GM12891 (cell line): ENCODE results near the gene GEMIN7.

Experiments
- DNase-seq: peaks from one replicate; pipeline ENCODE4 v3.0.0; 2011; ENCODE audit warnings: low spot score; ENCODE audit not compliant: insufficient read length
- FAIRE-seq: peaks from 2 replicates; lab custom pipeline; 2011; peaks lifted over from hg19 to GRCh38; lab: Jason Lieb, UNC
- PAX5 ChIP-seq: IDR thresholded peaks from 2 replicates; pipeline ENCODE4 v1.6.1; 2011; ENCODE audit warnings: low read length, moderate library complexity, mild to moderate bottlenecking; ENCODE audit not compliant: insufficient read depth, severe bottlenecking
- POLR2A ChIP-seq: IDR thresholded peaks from 2 replicates; pipeline ENCODE4 v1.6.1; 2011; ENCODE audit warnings: low read depth, low read length, control low read depth
- POLR2AphosphoS5 ChIP-seq: IDR thresholded peaks from 2 replicates; pipeline ENCODE4 v1.6.1; 2011; ENCODE audit warnings: low read depth, low read length, control low read depth
- POU2F2 ChIP-seq: IDR thresholded peaks from 2 replicates; pipeline ENCODE4 v1.6.1; 2011; ENCODE audit warnings: low read depth, mild to moderate bottlenecking, control low read depth, low read length, moderate library complexity
- SPI1 ChIP-seq: IDR thresholded peaks from 2 replicates; pipeline ENCODE4 v1.6.1; 2011; ENCODE audit warnings: low read depth, low read length, control low read depth
- TAF1 ChIP-seq: IDR thresholded peaks from 2 replicates; pipeline ENCODE4 v1.6.1; 2011; ENCODE audit warnings: low read depth, low read length, control low read depth

Gene GEMIN7

DNA sequence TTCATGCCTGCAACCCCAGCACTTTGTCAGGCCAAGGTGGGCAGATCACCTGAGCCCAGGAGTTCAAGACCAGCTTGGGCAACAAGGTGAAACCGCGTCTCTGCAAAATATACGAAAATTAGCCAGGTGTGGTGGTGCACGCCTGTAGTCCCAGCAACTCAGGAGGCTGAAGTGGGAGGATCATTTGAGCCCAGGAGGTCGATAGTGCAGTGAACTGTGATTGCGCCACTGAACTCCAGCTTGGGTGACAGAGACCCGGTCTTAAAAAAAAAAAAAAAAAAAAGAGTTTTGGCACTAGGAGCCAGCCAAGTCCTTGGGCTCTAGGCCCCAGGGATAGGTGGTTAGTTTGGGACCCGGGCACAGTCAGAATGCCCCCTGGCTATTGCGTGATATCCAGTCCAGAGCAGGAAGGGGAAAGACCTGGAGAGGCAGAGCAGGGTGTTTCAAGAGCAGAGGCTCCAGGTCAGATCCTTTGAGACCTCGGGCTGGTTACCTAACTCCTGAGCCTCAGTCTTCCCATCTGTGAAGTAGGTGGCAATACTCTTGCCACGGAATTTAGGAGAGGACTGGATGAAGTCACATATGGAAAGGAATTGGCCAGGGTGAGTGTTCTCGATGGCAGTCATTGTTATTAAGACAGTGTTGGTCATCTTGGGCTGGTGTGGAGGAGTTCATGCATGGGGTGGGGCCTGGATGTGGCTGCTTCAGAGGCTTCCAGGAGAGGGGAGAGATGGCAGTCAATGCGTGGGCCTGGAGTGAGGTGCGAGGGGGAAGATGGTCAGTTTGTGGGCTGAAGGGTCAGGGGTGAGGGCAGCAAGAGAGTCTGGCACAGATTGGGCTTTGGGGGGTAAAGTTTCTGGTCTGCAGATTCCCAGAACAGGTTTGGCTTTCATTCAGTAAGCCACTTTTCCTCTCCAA is 16.7 kb downstream of the GEMIN7 start:
- FAIRE-seq (no peak), DNase-seq (no peak)
- no peak for TF ChIP-seq POLR2AphosphoS5
- TF ChIP-seq PAX5, result no peak
- no peak for TF ChIP-seq TAF1
- no peak for TF ChIP-seq POU2F2
- TF ChIP-seq POLR2A, result no peak
- no peak for TF ChIP-seq SPI1

- TF ChIP-seq POLR2A (no peak), TAF1 (no peak), POU2F2 (no peak), PAX5 (no peak), POLR2AphosphoS5 (no peak), SPI1 (no peak)
- DNase-seq, result no peak
- FAIRE-seq, result no peak
Measured at GRCh38 chr19:45096700-45097099, 17.6 kb downstream of the GEMIN7 start.

- DNase-seq (no peak), FAIRE-seq (no peak)
- TF ChIP-seq POLR2AphosphoS5 (no peak), PAX5 (no peak), SPI1 (no peak), TAF1 (no peak), POU2F2 (no peak), POLR2A (no peak)
Measured at GRCh38 chr19:45097450-45097775, 18.4 kb downstream of the GEMIN7 start.

GRCh38 chr19:45097776-45098520 is 18.9 kb downstream of the GEMIN7 start:
- FAIRE-seq (no peak), DNase-seq (no peak)
- TF ChIP-seq POU2F2, result no peak
- TF ChIP-seq POLR2AphosphoS5, result no peak
- no peak for TF ChIP-seq PAX5

DNA sequence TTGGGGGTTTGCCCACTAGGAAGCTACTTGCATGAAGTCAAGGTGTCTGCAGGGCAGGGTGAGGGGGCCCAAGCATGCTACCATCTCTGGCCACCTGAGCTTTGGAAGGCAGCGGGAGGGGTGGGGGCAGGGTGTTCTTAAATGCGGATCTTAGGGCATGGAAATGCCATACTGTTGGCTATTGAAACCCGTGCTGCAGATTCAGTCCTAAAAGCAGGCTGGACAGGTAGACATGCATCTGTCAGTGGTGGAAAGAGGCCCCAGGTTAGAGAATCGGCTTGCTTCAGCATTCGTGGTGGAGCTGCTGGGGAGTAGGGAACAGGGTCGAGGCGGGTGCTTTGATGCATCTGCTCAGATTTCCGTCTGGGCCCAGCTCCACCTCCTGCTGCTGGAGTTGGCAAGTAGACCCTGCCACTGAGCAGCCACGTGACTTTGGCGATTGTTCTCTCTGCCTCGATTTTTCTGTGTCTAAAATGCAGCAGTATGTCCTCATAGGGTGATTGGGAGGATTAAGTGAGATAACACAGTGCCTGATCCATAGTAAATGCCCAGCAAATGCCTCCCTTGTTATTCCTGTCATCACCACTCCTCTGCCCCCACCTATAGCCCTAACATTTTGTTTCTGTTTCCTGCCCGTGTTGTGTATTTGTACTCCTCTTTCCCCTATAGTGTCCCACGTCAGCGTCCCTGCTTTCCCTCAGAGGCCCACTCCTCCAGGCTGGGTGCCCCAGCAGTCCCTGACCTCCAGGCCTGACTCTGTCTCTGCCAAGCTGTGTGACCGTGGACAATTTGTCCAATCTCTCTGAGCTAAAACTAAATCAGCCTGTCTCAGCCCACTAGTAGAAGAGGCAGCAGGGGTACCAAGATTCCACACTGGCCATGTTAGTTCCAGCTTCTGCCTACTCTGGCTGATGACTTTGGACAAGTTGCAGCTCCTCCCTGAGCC is 19.7 kb downstream of the GEMIN7 start:
- TF ChIP-seq PAX5 (no peak), TAF1 (no peak), SPI1 (no peak), POU2F2 (no peak), POLR2AphosphoS5 (no peak)
- DNase-seq, result no peak
- FAIRE-seq, result no peak

GRCh38 chr19:45099467-45100191 is 20.6 kb downstream of the GEMIN7 start:
- TF ChIP-seq POU2F2, result no peak
- TF ChIP-seq TAF1, result no peak
- no peak for TF ChIP-seq POLR2A
- no peak for TF ChIP-seq POLR2AphosphoS5
- TF ChIP-seq PAX5, result no peak
- TF ChIP-seq SPI1, result no peak
- FAIRE-seq, result no peak
- DNase-seq, result no peak

GRCh38 chr19:45100201-45100600 is 21.1 kb downstream of the GEMIN7 start:
- TF ChIP-seq POLR2A (no peak), POU2F2 (no peak), TAF1 (no peak), POLR2AphosphoS5 (no peak), SPI1 (no peak), PAX5 (no peak)
- DNase-seq (no peak), FAIRE-seq (no peak)

DNA sequence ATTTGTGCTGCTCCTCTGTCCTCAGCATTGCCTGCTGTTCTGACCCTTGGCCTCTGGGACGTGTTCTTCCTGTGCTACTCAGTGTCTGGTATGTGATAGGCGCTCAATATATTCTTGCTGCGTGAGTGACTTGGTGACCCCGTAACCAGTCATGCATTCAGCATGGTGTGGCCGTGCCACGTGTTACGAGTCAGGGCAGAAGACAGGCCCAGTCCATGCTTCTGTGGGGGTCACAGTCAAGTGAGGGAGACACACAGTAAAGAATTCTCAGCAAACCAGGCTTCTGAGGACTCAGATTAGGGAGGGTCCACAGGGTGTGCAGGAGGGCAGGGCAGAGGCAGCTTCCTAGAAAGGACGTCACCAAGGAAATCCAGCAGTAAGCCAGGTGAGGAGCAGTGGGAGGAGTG is 21.8 kb downstream of the GEMIN7 start:
- FAIRE-seq, result no peak
- TF ChIP-seq TAF1 (no peak), POU2F2 (no peak), SPI1 (no peak), POLR2AphosphoS5 (no peak), POLR2A (no peak), PAX5 (no peak)
- DNase-seq, result no peak

DNA sequence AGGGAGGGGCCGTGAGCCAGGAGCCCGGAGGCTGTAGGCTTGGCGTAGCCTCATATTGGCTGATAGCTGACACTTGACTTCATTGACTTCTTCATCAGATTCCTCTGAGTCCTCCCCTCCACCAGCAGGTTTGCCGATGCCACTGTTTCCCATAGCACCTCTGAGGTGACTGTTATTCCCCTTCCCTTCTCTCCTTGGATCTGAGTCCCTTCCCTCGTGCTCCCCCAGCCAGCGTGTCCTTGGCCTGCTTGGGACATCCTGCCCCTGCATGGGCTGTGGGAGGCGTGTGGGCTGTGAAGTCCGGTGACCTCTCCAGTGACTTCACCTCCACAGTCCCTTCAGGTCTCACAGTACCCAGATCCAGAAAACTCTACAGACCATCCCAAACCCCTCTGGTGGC is 22.7 kb downstream of the GEMIN7 start:
- no peak for FAIRE-seq
- TF ChIP-seq POLR2AphosphoS5 (no peak), TAF1 (no peak), POU2F2 (no peak), PAX5 (no peak), POLR2A (no peak), SPI1 (no peak)

More for the DNA sequence above, 22.7 kb downstream of the GEMIN7 start:
- DNase-seq, result no peak
